B cell (primary cell): Measurements from ENCODE around the gene CACNA1A.

Experiments used
- CTCF ChIP-seq: fragments of 200-600 bp; IDR thresholded peaks from one replicate; pipeline ENCODE4 v1.8.0; 2022; ENCODE audit warnings: antibody characterized with exemption, mild to moderate bottlenecking
- EZH2 ChIP-seq: IDR thresholded peaks from 2 replicates; pipeline ENCODE4 v1.6.1; 2012; ENCODE audit warnings: borderline replicate concordance, low read depth, mild to moderate bottlenecking, moderate library complexity, low read length; ENCODE audit not compliant: insufficient read depth, poor library complexity, severe bottlenecking

GRCh38 chr19:13214036-13214730 is 292.1 kb downstream of the CACNA1A start:
- no peak for TF ChIP-seq CTCF
- no peak for TF ChIP-seq EZH2
